C4-2B (cell line): ENCODE results near the gene MRPL55.

Experiments used
- ZFX ChIP-seq: fragments of 450-650 bp; IDR thresholded peaks from 2 replicates; pipeline ENCODE4 v1.6.1; 2017
- TF ChIP-seq, protein P1 (sequence below): fragments of 450-650 bp; conservative IDR thresholded peaks from 2 replicates; pipeline ENCODE4 v1.5.1; 2017; ENCODE audit warnings: mild to moderate bottlenecking

DNA sequence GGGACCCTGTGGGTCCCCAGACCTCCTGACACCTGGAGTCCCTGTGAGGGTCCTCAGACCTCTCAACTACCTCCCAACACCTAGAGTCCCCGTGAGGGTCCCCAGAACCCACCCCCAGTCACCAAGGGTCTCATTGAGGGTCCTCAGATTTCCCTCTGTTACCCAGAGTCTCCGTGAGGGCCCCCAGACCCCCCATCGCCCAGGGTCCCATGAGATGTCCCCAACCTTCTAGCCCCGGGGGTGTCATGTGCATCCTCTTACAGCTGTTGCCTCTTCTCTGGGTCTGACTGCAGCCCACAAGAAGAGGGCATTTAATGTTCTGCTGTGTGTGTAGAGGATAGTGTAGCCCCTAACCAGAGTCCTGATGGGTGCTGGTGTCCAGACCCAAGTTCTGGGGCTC is 38.7 kb upstream of the MRPL55 start:
- TF ChIP-seq, protein P1, sequence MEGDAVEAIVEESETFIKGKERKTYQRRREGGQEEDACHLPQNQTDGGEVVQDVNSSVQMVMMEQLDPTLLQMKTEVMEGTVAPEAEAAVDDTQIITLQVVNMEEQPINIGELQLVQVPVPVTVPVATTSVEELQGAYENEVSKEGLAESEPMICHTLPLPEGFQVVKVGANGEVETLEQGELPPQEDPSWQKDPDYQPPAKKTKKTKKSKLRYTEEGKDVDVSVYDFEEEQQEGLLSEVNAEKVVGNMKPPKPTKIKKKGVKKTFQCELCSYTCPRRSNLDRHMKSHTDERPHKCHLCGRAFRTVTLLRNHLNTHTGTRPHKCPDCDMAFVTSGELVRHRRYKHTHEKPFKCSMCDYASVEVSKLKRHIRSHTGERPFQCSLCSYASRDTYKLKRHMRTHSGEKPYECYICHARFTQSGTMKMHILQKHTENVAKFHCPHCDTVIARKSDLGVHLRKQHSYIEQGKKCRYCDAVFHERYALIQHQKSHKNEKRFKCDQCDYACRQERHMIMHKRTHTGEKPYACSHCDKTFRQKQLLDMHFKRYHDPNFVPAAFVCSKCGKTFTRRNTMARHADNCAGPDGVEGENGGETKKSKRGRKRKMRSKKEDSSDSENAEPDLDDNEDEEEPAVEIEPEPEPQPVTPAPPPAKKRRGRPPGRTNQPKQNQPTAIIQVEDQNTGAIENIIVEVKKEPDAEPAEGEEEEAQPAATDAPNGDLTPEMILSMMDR, result no peak
- no peak for TF ChIP-seq ZFX
